GM19463 (cell line): ENCODE measurements around the gene HMX2.

Experiments
- ATAC-seq: cut with Tn5 transposase; IDR thresholded peaks from one replicate; pipeline ENCODE4 v1.9.1; 2021; ENCODE audit warnings: mild to moderate bottlenecking, moderate library complexity; ENCODE audit not compliant: unreplicated experiment

HMX2 gene

GRCh38 chr10:123180101-123181090 is 32.5 kb downstream of the HMX2 start:
- ATAC-seq: no peak

- no peak for ATAC-seq
Observed at GRCh38 chr10:123183724-123184123, 35.8 kb downstream of the HMX2 start.

- no peak for ATAC-seq
Observed at GRCh38 chr10:123187781-123188180, 39.8 kb downstream of the HMX2 start.

- no peak for ATAC-seq
Observed at GRCh38 chr10:123191886-123192285, 44.0 kb downstream of the HMX2 start.

- no peak for ATAC-seq
Observed at GRCh38 chr10:123194056-123194455, 46.1 kb downstream of the HMX2 start.
